SK-N-SH treated with all-trans-retinoic acid at 6 μM for 48 hours (cell line): ENCODE data around the gene UROC1.

Experiments used
- ATAC-seq: fragments of 200-7000 bp; cut with Tn5 transposase; 3 replicates; pipeline ENCODE4 v1.9.1; 2020; ENCODE audit warnings: mild to moderate bottlenecking, moderate library complexity
- ARNTL ChIP-seq: fragments of 450-650 bp; formaldehyde crosslinking; IDR thresholded peaks from 2 replicates; pipeline ENCODE4 v1.5.0; 2020; ENCODE audit warnings: low read depth, mild to moderate bottlenecking, moderate library complexity, borderline replicate concordance
- BACH2 ChIP-seq: fragments of 250-450 bp; sonication (Bioruptor Pico); IDR thresholded peaks from 2 replicates; pipeline ENCODE4 v1.9.0; 2021; ENCODE audit warnings: mild to moderate bottlenecking, borderline replicate concordance
- CREB5 ChIP-seq: fragments of 250-450 bp; sonication (Bioruptor Pico); IDR thresholded peaks from 2 replicates; pipeline ENCODE4 v1.5.1; 2020; ENCODE audit warnings: low read depth, mild to moderate bottlenecking, moderate library complexity
- CSDC2 ChIP-seq: fragments of 250-450 bp; sonication (Bioruptor Pico); IDR thresholded peaks from 2 replicates; pipeline ENCODE4 v1.5.0; 2020; ENCODE audit warnings: mild to moderate bottlenecking, moderate library complexity
- CSRNP3 ChIP-seq: fragments of 250-450 bp; sonication (Bioruptor Pico); IDR thresholded peaks from 2 replicates; pipeline ENCODE4 v1.5.1; 2021; ENCODE audit warnings: mild to moderate bottlenecking, moderate library complexity
- GLIS3 ChIP-seq: fragments of 250-450 bp; sonication (Bioruptor Pico); IDR thresholded peaks from 2 replicates; pipeline ENCODE4 v1.5.0; 2020; ENCODE audit warnings: mild to moderate bottlenecking, moderate library complexity
- ISL1 ChIP-seq: fragments of 250-450 bp; sonication (Bioruptor Pico); IDR thresholded peaks from 2 replicates; pipeline ENCODE4 v2.1.2; 2022; ENCODE audit warnings: mild to moderate bottlenecking, moderate library complexity
- OSR1 ChIP-seq: fragments of 250-450 bp; sonication (Bioruptor Pico); IDR thresholded peaks from 2 replicates; pipeline ENCODE4 v1.8.0; 2022; ENCODE audit warnings: moderate library complexity, mild to moderate bottlenecking, inconsistent platforms
- PATZ1 ChIP-seq: fragments of 250-450 bp; sonication (Bioruptor Pico); IDR thresholded peaks from 2 replicates; pipeline ENCODE4 v1.8.0; 2020; ENCODE audit warnings: mild to moderate bottlenecking, moderate library complexity, borderline replicate concordance
- POU6F1 ChIP-seq: fragments of 250-450 bp; sonication (Bioruptor Pico); IDR thresholded peaks from 2 replicates; pipeline ENCODE4 v1.8.0; 2021; ENCODE audit warnings: low read depth, mild to moderate bottlenecking, moderate library complexity, borderline replicate concordance
- PPARA ChIP-seq: fragments of 250-450 bp; sonication (Bioruptor Pico); IDR thresholded peaks from 2 replicates; pipeline ENCODE4 v1.5.0; 2020; ENCODE audit warnings: mild to moderate bottlenecking, borderline replicate concordance
- RARB ChIP-seq: fragments of 250-450 bp; sonication (Bioruptor Pico); IDR thresholded peaks from 2 replicates; pipeline ENCODE4 v1.8.0; 2021; ENCODE audit warnings: mild to moderate bottlenecking, moderate library complexity
- SNAI2 ChIP-seq: fragments of 250-450 bp; sonication (Bioruptor Pico); IDR thresholded peaks from 2 replicates; pipeline ENCODE4 v1.5.0; 2020; ENCODE audit warnings: mild to moderate bottlenecking, moderate library complexity
- TOX ChIP-seq: fragments of 250-450 bp; sonication (Bioruptor Pico); IDR thresholded peaks from 2 replicates; pipeline ENCODE4 v1.8.0; 2021; ENCODE audit warnings: mild to moderate bottlenecking, moderate library complexity, borderline replicate concordance
- TSHZ2 ChIP-seq: fragments of 250-450 bp; sonication (Bioruptor Pico); IDR thresholded peaks from 2 replicates; pipeline ENCODE4 v1.5.0; 2020; ENCODE audit warnings: mild to moderate bottlenecking, moderate library complexity
- ZC3H10 ChIP-seq: fragments of 250-450 bp; sonication (Bioruptor Pico); IDR thresholded peaks from 2 replicates; pipeline ENCODE4 v1.5.1; 2021; ENCODE audit warnings: mild to moderate bottlenecking, moderate library complexity
- ZFP3 ChIP-seq: fragments of 250-450 bp; sonication (Bioruptor Pico); IDR thresholded peaks from 2 replicates; pipeline ENCODE4 v1.5.0; 2020; ENCODE audit warnings: mild to moderate bottlenecking, moderate library complexity
- ZFP30 ChIP-seq: fragments of 450-650 bp; formaldehyde crosslinking; IDR thresholded peaks from 2 replicates; pipeline ENCODE4 v1.5.0; 2022; ENCODE audit warnings: mild to moderate bottlenecking, moderate library complexity
- ZNF70 ChIP-seq: fragments of 450-650 bp; formaldehyde crosslinking; IDR thresholded peaks from 2 replicates; pipeline ENCODE4 v1.5.0; 2020; ENCODE audit warnings: mild to moderate bottlenecking, moderate library complexity
- ZNF8 ChIP-seq: fragments of 450-650 bp; formaldehyde crosslinking; IDR thresholded peaks from 2 replicates; pipeline ENCODE4 v1.5.0; 2020; ENCODE audit warnings: mild to moderate bottlenecking, moderate library complexity

Gene UROC1

GRCh38 chr3:126519506-126520455 lies 2.2 kb upstream of the UROC1 start:
- no peak for ATAC-seq
- no peak for TF ChIP-seq GLIS3 (CRISPR knock-in tag)
- TF ChIP-seq OSR1: no peak
- TF ChIP-seq PPARA (CRISPR knock-in tag): no peak
- TF ChIP-seq ISL1: no peak
- no peak for TF ChIP-seq TOX (CRISPR knock-in tag)
- TF ChIP-seq ZNF70: no peak

- no peak for ATAC-seq
- TF ChIP-seq POU6F1 (no peak), CSRNP3 (CRISPR knock-in tag) (no peak), ZNF70 (no peak), OSR1 (no peak), ARNTL (CRISPR knock-in tag) (no peak), SNAI2 (no peak), ISL1 (no peak), RARB (CRISPR knock-in tag) (no peak), TSHZ2 (no peak), CREB5 (CRISPR knock-in tag) (no peak), GLIS3 (CRISPR knock-in tag) (no peak), ZC3H10 (CRISPR knock-in tag) (no peak), BACH2 (no peak), PATZ1 (no peak), CSDC2 (no peak)
These were observed 1.2 kb upstream of the UROC1 start for GRCh38 chr3:126518779-126519177.

GRCh38 chr3:126517986-126518778 lies 609 bp upstream of the UROC1 start:
- TF ChIP-seq RARB (CRISPR knock-in tag) (no peak), PATZ1 (no peak), CREB5 (CRISPR knock-in tag) (no peak), CSRNP3 (CRISPR knock-in tag) (no peak), ZFP3 (CRISPR knock-in tag) (no peak), ZC3H10 (CRISPR knock-in tag) (no peak), ZNF8 (CRISPR knock-in tag) (no peak), ZFP30 (CRISPR knock-in tag) (no peak), ARNTL (CRISPR knock-in tag) (no peak)
- no peak for ATAC-seq
